ENCODE measurements around the gene SPTLC3.

DNA sequence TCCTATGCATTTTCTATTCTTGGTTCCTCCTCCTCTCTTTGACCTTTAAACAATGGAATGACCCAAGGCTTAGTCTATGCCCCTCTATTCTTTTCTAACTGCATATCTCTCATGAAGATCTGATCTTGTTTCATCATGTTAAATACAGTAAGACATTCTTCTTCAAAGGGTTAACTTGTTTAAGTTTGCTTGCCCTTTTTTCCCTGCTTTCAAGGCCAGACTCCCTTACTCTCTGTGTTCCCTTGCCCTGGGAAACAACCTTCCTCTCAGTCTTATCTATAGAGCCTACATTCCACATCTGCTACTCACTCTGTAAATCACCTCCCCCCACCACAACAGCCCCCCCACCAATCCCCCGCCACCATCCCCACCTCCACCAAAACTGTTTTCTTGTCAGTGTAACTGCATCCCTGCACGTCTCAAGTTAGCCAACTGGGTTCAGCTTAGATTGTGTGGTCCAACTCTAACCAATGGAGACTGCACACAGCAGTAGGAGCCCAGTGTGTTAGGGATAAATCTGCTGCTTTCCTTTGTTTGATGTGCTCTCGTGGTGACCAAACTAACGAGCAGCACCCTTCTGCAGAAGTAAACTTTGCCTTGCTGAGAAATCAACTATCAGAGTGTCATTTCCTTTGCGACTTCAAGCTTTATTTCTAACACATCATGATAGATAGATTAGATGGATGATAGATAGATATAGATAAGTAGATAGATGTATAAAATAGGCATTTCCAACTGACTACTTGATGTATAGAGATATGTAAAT is 12.6 kb downstream of the SPTLC3 start:
- TF ChIP-seq POLR2A (IDR thresholded peaks at IDR 0.05) = no peak
- TF ChIP-seq CTCF (IDR thresholded peaks at IDR 0.05) = no peak
- no peak for TF ChIP-seq POLR2AphosphoS5 (IDR thresholded peaks at IDR 0.05)
